Measurements from ENCODE around the gene CXADR. TPM values are rescaled to one million over a fixed set of nuclear protein-coding genes. Genes with fewer than 3 reads are reported as not detected.

Gene CXADR
- total and polyA plus RNA-seq, 9 of the 15 experiments (the other 6 are each of a cell fraction or from before 2014, with no cell fraction given) = 0.01 to 0.41 (median 0.14) TPM

- H3K79me2 ChIP-seq (ENCODE audit: control insufficient read depth, insufficient read depth, low read length) = no peaks in the 10 kb centered on the region
- no peaks in the 10 kb centered on the region for H3K36me3 ChIP-seq (ENCODE audit: control insufficient read depth, insufficient read depth, low read length)
- intact Hi-C loops (cut with micrococcal nuclease) (no loop called here), in situ Hi-C loops (cut with MboI) (no loop called here)
- ChIA-PET POLR2A (interaction anchor here (0.6 kb wide), 1 partner anchor 135 kb away, joined by 3 read pairs; no protein-coding TSS in a partner anchor), CTCF (ENCODE audit: low intra/inter-chr PET ratio) (no interaction called here)
- H4K20me1 ChIP-seq (replicated peaks; ENCODE audit: control insufficient read depth, insufficient read depth, low read length) = no peaks in the 10 kb centered on the region
- no TSS peak for BruUV-seq (replicated peaks)
- no peaks in the 10 kb centered on the region for H3K9me3 ChIP-seq (replicated peaks; ENCODE audit: control insufficient read depth, insufficient read depth, low read depth, low read length)
- H3K4me1 ChIP-seq (replicated peaks in 1 of 2; ENCODE audit: control insufficient read depth in 2 of 2, insufficient read depth in 2 of 2, low read length in 2 of 2) = no peaks in the 10 kb centered on the region
- H2AFZ ChIP-seq (ENCODE audit: low read depth, low read length) = no peak overlapping the region
- FAIRE-seq (no peak), DNase-seq (ENCODE audit: extremely low read depth in 1 of 4, low spot score in 3 of 4) (no peak), ATAC-seq (no peak)
- no peak overlapping the region for H3K9ac ChIP-seq (ENCODE audit: insufficient read depth in 1 of 2, low read depth in 2 of 2, low read length in 2 of 2)
- no peak overlapping the region for H3K4me3 ChIP-seq
- H3K27me3 ChIP-seq (ENCODE audit: control insufficient read depth in 2 of 2, insufficient read depth in 2 of 2, low read length in 2 of 2) = no peaks in the 10 kb centered on the region
- TF ChIP-seq NR0B1 (IDR thresholded peaks at IDR 0.05; ENCODE audit: partially characterized antibody) (no peak), ELF4 (CRISPR knock-in tag; IDR thresholded peaks at IDR 0.05) (no peak), RNF219 (CRISPR knock-in tag; IDR thresholded peaks at IDR 0.05) (no peak)
- no peaks in the 10 kb centered on the region for H3K9me1 ChIP-seq (ENCODE audit: control insufficient read depth, insufficient read depth, low read length)
- no peak overlapping the region for H3K27ac ChIP-seq (ENCODE audit: extremely low read depth, low read depth, low read length)
- WGBS (ENCODE audit: insufficient coverage, low coverage, missing lambda C conversion rate) = 20% methylated on average over 1 of the region's 1 CpG
- no peak overlapping the region for H3K4me2 ChIP-seq (ENCODE audit: insufficient read depth, low read length)
These were observed 43.1 kb upstream of the CXADR start for GRCh38 chr21:17469727-17470126.

Data from K562 (cell line).